Neural cell (in vitro differentiated cells): ENCODE data around the gene CLTRN.
"Not testable (repeated sequence)": the region's sequence is repeated elsewhere in the genome, so short reads cannot be mapped to it uniquely, and the experiment has no call there.

Source experiments
- CTCF ChIP-seq: fragments of 450-650 bp; IDR thresholded peaks from 2 replicates; pipeline ENCODE4 v1.5.1; 2014; ENCODE audit warnings: antibody characterized with exemption, mild to moderate bottlenecking, moderate library complexity; ENCODE audit not compliant: poor library complexity, severe bottlenecking
- EP300 ChIP-seq: fragments of 450-650 bp; conservative IDR thresholded peaks from 2 replicates; pipeline ENCODE4 v1.6.1; 2014; ENCODE audit warnings: antibody characterized with exemption, mild to moderate bottlenecking, moderate library complexity; ENCODE audit not compliant: poor library complexity, severe bottlenecking
- EZH2 ChIP-seq: fragments of 200-600, 300-800 bp; shearing (Covaris generic), sonication (generic); IDR thresholded peaks from 2 replicates; pipeline ENCODE4 v1.6.1; 2014; ENCODE audit warnings: antibody characterized with exemption, low read length, borderline replicate concordance, mild to moderate bottlenecking; ENCODE audit not compliant: insufficient read depth, poor library complexity, severe bottlenecking
- POLR2AphosphoS5 ChIP-seq: IDR thresholded peaks from 2 replicates; pipeline ENCODE4 v1.6.1; 2012
- TAF1 ChIP-seq: IDR thresholded peaks from 2 replicates; pipeline ENCODE4 v1.6.1; 2012; ENCODE audit warnings: low read depth
- TF ChIP-seq, protein P1 (sequence below): IDR thresholded peaks from 2 replicates; pipeline ENCODE4 v1.6.1; 2012; ENCODE audit warnings: borderline replicate concordance

GRCh38 chrX:15704273-15704672 is 39.7 kb upstream of the CLTRN start:
- not testable (repeated sequence) for TF ChIP-seq CTCF, EP300, EZH2, TAF1, POLR2AphosphoS5
- TF ChIP-seq, protein P1, sequence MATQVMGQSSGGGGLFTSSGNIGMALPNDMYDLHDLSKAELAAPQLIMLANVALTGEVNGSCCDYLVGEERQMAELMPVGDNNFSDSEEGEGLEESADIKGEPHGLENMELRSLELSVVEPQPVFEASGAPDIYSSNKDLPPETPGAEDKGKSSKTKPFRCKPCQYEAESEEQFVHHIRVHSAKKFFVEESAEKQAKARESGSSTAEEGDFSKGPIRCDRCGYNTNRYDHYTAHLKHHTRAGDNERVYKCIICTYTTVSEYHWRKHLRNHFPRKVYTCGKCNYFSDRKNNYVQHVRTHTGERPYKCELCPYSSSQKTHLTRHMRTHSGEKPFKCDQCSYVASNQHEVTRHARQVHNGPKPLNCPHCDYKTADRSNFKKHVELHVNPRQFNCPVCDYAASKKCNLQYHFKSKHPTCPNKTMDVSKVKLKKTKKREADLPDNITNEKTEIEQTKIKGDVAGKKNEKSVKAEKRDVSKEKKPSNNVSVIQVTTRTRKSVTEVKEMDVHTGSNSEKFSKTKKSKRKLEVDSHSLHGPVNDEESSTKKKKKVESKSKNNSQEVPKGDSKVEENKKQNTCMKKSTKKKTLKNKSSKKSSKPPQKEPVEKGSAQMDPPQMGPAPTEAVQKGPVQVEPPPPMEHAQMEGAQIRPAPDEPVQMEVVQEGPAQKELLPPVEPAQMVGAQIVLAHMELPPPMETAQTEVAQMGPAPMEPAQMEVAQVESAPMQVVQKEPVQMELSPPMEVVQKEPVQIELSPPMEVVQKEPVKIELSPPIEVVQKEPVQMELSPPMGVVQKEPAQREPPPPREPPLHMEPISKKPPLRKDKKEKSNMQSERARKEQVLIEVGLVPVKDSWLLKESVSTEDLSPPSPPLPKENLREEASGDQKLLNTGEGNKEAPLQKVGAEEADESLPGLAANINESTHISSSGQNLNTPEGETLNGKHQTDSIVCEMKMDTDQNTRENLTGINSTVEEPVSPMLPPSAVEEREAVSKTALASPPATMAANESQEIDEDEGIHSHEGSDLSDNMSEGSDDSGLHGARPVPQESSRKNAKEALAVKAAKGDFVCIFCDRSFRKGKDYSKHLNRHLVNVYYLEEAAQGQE, result not testable (repeated sequence)
